BLaER1 treated with 17β-estradiol and CSF1 and Interleukin-3, amounts not matched to agents 10 nM and 100 nM (cell line): ENCODE measurements around the gene PTCRA.

Experiments used
- H3K27ac ChIP-seq, 11 experiments: shearing (Covaris generic); formaldehyde crosslinking; 2 replicates each; pipeline ENCODE4 v1.8.1; 2022
- H3K27me3 ChIP-seq, 11 experiments: shearing (Covaris generic); formaldehyde crosslinking; 2 replicates each; pipeline ENCODE4 v1.8.1; 2022
- H3K36me3 ChIP-seq, 11 experiments: shearing (Covaris generic); formaldehyde crosslinking; 2 replicates each; pipeline ENCODE4 v1.8.1; 2022
- H3K4me1 ChIP-seq, 10 experiments: shearing (Covaris generic); formaldehyde crosslinking; 2 replicates each; pipeline ENCODE4 v1.8.1; 2022
- H3K4me2 ChIP-seq, 11 experiments: shearing (Covaris generic); formaldehyde crosslinking; 2 replicates each; pipeline ENCODE4 v1.8.1; 2022
- H3K4me3 ChIP-seq, 10 experiments: shearing (Covaris generic); formaldehyde crosslinking; 2 replicates each; pipeline ENCODE4 v1.8.1; 2022
- H3K9ac ChIP-seq, 11 experiments: shearing (Covaris generic); formaldehyde crosslinking; 2 replicates each; pipeline ENCODE4 v1.8.1; 2022
- H3K9me3 ChIP-seq, 11 experiments: shearing (Covaris generic); formaldehyde crosslinking; replicated peaks in 1 of 11; 2 replicates each; pipeline ENCODE4 v1.8.1; 2022
- H4K20me1 ChIP-seq, 11 experiments: shearing (Covaris generic); formaldehyde crosslinking; 2 replicates each; pipeline ENCODE4 v1.8.1; 2022
- Cebpa-rat ChIP-seq, 11 experiments: shearing (Covaris generic); IDR thresholded peaks; 2 replicates each; pipeline ENCODE4 v1.8.1; 2022

PTCRA gene

DNA sequence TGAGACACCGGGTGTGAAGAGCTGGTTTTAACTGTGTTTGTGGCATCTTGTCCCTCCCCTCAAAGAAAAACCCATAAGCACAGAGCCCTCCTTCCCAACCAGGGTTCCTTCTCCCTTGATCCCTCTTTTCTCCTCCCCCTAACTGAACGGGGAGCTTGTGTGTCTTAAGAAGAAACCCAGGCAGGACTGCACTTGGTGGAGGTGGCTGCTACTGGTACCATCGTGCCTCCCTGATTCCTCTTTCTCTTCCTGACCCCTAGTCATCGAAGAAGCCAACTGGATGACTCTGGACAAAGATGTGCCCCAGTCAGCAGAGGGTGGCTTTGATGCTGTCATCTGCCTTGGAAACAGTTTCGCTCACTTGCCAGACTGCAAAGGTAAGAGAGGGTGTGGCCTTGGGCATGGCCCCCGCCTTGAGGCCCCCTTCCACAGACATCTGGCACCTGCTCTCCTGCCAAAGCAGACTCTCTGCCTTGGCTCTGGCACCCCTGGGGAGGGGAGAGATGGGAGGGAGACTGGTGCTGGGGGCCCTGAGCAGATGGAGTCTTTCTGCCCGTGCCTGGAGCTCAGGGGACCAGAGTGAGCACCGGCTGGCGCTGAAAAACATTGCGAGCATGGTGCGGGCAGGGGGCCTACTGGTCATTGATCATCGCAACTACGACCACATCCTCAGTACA, 46.8 kb downstream of the PTCRA start:
- Histone ChIP-seq H3K27ac (no peak overlapping the region), H3K4me1 (peaks cover 0 to 25% (median 14%) of the 10 kb centered on the region in 10 experiments; a peak in 12 of 20 replicates), H3K9me3 (no peaks in the 10 kb centered on the region), H3K9ac (peak overlapping the region in 2 of 11 experiments; percentile 12 to 18; a peak in 2 of 22 replicates), H3K36me3 (peaks cover 44 to 68% (median 56%) of the 10 kb centered on the region in 11 experiments), H3K4me2 (no peak overlapping the region), H3K4me3 (no peak overlapping the region), H4K20me1 (peaks cover 0 to 48% (median 23%) of the 10 kb centered on the region in 11 experiments; a peak in 16 of 22 replicates), H3K27me3 (peaks cover 21 to 42% (median 39%) of the 10 kb centered on the region in 11 experiments)
- no peak for TF ChIP-seq Cebpa-rat (IDR thresholded peaks at IDR 0.05)

- Histone ChIP-seq H3K4me1 (peaks cover 0 to 26% (median 14%) of the 10 kb centered on the region in 10 experiments; a peak in 12 of 20 replicates), H4K20me1 (peaks cover 0 to 48% (median 23%) of the 10 kb centered on the region in 11 experiments; a peak in 16 of 22 replicates), H3K36me3 (peaks cover 51 to 74% (median 63%) of the 10 kb centered on the region in 11 experiments), H3K9ac (no peak overlapping the region), H3K4me2 (no peak overlapping the region), H3K27me3 (peaks cover 21 to 42% (median 39%) of the 10 kb centered on the region in 11 experiments), H3K9me3 (no peaks in the 10 kb centered on the region), H3K4me3 (no peak overlapping the region), H3K27ac (no peak overlapping the region)
- no peak for TF ChIP-seq Cebpa-rat (IDR thresholded peaks at IDR 0.05)
Measured at GRCh38 chr6:42963179-42963854, 47.5 kb downstream of the PTCRA start.

DNA sequence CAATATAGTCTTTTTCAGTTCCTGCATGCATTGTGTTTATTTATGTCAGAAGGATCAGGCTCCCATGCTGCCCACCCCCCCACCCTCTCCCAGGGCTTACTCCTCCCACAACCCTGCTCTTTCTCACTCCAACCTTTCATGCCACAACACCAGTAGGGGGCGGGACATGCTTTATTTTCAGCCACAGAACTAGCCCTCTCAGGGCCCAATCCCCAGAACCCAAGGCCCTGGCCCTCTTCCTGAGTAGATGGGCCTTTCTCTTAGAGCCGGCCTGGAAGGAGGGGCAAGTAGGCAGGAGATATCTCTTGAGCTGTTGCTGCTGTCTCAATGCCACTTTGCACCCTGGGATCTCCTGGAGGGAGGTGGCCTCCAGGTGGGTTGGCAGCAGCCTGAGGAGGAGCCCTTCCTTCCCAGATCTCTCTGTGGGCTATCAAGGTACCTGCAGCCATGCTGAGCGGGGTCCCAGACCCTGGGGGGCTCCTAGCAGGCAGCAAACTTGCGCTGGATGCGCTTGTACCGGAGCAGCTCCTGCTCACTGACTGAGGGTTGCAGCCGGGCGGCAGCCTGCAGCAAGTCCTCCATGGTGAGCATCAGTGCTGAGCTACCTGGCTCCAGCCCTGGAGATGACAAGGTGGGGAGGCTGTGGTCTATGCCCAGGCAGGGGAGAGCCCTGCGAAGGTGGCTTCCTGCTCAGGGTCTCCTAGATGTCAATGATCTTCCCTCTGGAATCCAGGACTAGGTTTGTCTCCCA, 48.2 kb downstream of the PTCRA start:
- no peak for TF ChIP-seq Cebpa-rat (IDR thresholded peaks at IDR 0.05)
- no peaks in the 10 kb centered on the region for H3K9me3 ChIP-seq
- H3K4me2 ChIP-seq = no peak overlapping the region
- H3K4me3 ChIP-seq = no peak overlapping the region
- peaks cover 58 to 82% (median 69%) of the 10 kb centered on the region in 11 experiments for H3K36me3 ChIP-seq
- H3K4me1 ChIP-seq = peaks cover 0 to 31% (median 14%) of the 10 kb centered on the region in 10 experiments; a peak in 12 of 20 replicates
- peaks cover 0 to 53% (median 23%) of the 10 kb centered on the region in 11 experiments; a peak in 16 of 22 replicates for H4K20me1 ChIP-seq
- peaks cover 21 to 38% (median 36%) of the 10 kb centered on the region in 11 experiments for H3K27me3 ChIP-seq
- H3K27ac ChIP-seq = no peak overlapping the region
- H3K9ac ChIP-seq = peak overlapping the region in 2 of 11 experiments; percentile 34 to 38; a peak in 2 of 22 replicates

- H4K20me1 ChIP-seq = peaks cover 0 to 59% (median 15%) of the 10 kb centered on the region in 11 experiments; a peak in 13 of 22 replicates
- H3K9ac ChIP-seq = peak overlapping the region in 2 of 11 experiments; percentile 7 to 26; a peak in 1 of 22 replicates
- H3K27ac ChIP-seq = no peak overlapping the region
- H3K4me2 ChIP-seq = peak overlapping the region in 3 of 11 experiments; percentile 24 to 36 (median 28); a peak in 3 of 22 replicates
- H3K4me1 ChIP-seq = peaks cover 0 to 44% (median 26%) of the 10 kb centered on the region in 10 experiments; a peak in 15 of 20 replicates
- H3K36me3 ChIP-seq = peaks cover 66 to 93% (median 80%) of the 10 kb centered on the region in 11 experiments
- no peak for TF ChIP-seq Cebpa-rat (IDR thresholded peaks at IDR 0.05)
- peaks cover 0 to 13% (median 10%) of the 10 kb centered on the region in 11 experiments; a peak in 18 of 22 replicates for H3K27me3 ChIP-seq
- H3K4me3 ChIP-seq = no peak overlapping the region
- H3K9me3 ChIP-seq = no peaks in the 10 kb centered on the region
Measured at GRCh38 chr6:42966571-42966970, 50.7 kb downstream of the PTCRA start.

DNA sequence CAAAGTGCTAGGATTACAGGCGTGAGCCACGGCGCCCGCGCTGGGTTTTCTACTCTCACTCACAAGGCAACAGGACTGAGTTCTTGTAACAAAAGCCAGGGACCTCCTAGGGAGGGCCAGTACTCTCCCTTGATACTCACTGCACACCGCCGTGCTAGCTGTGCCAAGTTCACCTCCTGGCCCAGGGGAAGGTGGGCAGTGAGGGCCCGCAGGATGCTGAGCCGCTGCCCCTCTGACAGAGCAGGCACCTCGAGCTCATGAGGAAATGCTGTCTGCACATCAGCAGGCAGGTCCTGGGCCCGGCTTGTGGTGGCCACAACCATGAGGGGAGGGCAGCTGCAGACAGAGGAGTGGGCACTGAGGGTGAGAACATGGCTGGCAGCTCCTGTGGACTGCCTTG, 51.4 kb downstream of the PTCRA start:
- H3K4me3 ChIP-seq = no peak overlapping the region
- peak overlapping the region in 3 of 11 experiments; percentile 1 to 28 (median 15); a peak in 3 of 22 replicates for H3K4me2 ChIP-seq
- H4K20me1 ChIP-seq = peaks cover 0 to 62% (median 14%) of the 10 kb centered on the region in 11 experiments; a peak in 12 of 22 replicates
- no peak for TF ChIP-seq Cebpa-rat (IDR thresholded peaks at IDR 0.05)
- H3K36me3 ChIP-seq = peaks cover 61 to 92% (median 76%) of the 10 kb centered on the region in 11 experiments
- H3K27me3 ChIP-seq = peaks cover 0 to 6% (median 4%) of the 10 kb centered on the region in 11 experiments; a peak in 14 of 22 replicates
- H3K9ac ChIP-seq = peak overlapping the region in 5 of 11 experiments; percentile 14 to 31 (median 19); a peak in 5 of 22 replicates
- peaks cover 0 to 50% (median 31%) of the 10 kb centered on the region in 10 experiments; a peak in 15 of 20 replicates for H3K4me1 ChIP-seq
- no peak overlapping the region; a peak in 1 of 22 replicates for H3K27ac ChIP-seq
- no peaks in the 10 kb centered on the region for H3K9me3 ChIP-seq

- peaks cover 59 to 91% (median 71%) of the 10 kb centered on the region in 11 experiments for H3K36me3 ChIP-seq
- H4K20me1 ChIP-seq = peaks cover 0 to 58% (median 13%) of the 10 kb centered on the region in 11 experiments; a peak in 10 of 22 replicates
- no peaks in the 10 kb centered on the region for H3K9me3 ChIP-seq
- H3K27ac ChIP-seq = no peak overlapping the region
- no peak overlapping the region for H3K4me2 ChIP-seq
- H3K4me3 ChIP-seq = no peak overlapping the region
- peaks cover 0 to 52% (median 31%) of the 10 kb centered on the region in 10 experiments; a peak in 15 of 20 replicates for H3K4me1 ChIP-seq
- no peaks in the 10 kb centered on the region for H3K27me3 ChIP-seq
- no peak for TF ChIP-seq Cebpa-rat (IDR thresholded peaks at IDR 0.05)
- H3K9ac ChIP-seq = peak overlapping the region in 2 of 11 experiments; percentile 12 to 18; a peak in 1 of 22 replicates
Measured at GRCh38 chr6:42968126-42968701, 52.4 kb downstream of the PTCRA start.

GRCh38 chr6:42968783-42969182, 52.9 kb downstream of the PTCRA start:
- TF ChIP-seq Cebpa-rat (IDR thresholded peaks at IDR 0.05) = no peak
- peaks cover 60 to 93% (median 72%) of the 10 kb centered on the region in 11 experiments for H3K36me3 ChIP-seq
- no peak overlapping the region for H3K27ac ChIP-seq
- no peaks in the 10 kb centered on the region for H3K27me3 ChIP-seq
- H4K20me1 ChIP-seq = peaks cover 0 to 63% (median 13%) of the 10 kb centered on the region in 11 experiments; a peak in 10 of 22 replicates
- H3K9me3 ChIP-seq = no peaks in the 10 kb centered on the region
- no peak overlapping the region for H3K4me3 ChIP-seq
- peak overlapping the region in 3 of 11 experiments; percentile 12 to 45 (median 18); a peak in 2 of 22 replicates for H3K9ac ChIP-seq
- peaks cover 0 to 52% (median 31%) of the 10 kb centered on the region in 10 experiments; a peak in 15 of 20 replicates for H3K4me1 ChIP-seq
- H3K4me2 ChIP-seq = no peak overlapping the region

- H3K4me2 ChIP-seq = no peak overlapping the region
- H4K20me1 ChIP-seq = peaks cover 0 to 61% (median 14%) of the 10 kb centered on the region in 11 experiments; a peak in 10 of 22 replicates
- H3K27ac ChIP-seq = peak overlapping the region in 2 of 11 experiments; percentile 13 to 60; a peak in 2 of 22 replicates
- no peaks in the 10 kb centered on the region for H3K9me3 ChIP-seq
- H3K9ac ChIP-seq = peak overlapping the region in 3 of 11 experiments; percentile 12 to 45 (median 16); a peak in 2 of 22 replicates
- no peak overlapping the region for H3K4me3 ChIP-seq
- peaks cover 0 to 52% (median 31%) of the 10 kb centered on the region in 10 experiments; a peak in 15 of 20 replicates for H3K4me1 ChIP-seq
- peaks cover 56 to 92% (median 71%) of the 10 kb centered on the region in 11 experiments for H3K36me3 ChIP-seq
- H3K27me3 ChIP-seq = no peaks in the 10 kb centered on the region
- TF ChIP-seq Cebpa-rat (IDR thresholded peaks at IDR 0.05) = no peak
Measured at GRCh38 chr6:42969431-42969830, 53.6 kb downstream of the PTCRA start.
